ENCODE measurements around the gene GAPT.

Gene GAPT

DNA sequence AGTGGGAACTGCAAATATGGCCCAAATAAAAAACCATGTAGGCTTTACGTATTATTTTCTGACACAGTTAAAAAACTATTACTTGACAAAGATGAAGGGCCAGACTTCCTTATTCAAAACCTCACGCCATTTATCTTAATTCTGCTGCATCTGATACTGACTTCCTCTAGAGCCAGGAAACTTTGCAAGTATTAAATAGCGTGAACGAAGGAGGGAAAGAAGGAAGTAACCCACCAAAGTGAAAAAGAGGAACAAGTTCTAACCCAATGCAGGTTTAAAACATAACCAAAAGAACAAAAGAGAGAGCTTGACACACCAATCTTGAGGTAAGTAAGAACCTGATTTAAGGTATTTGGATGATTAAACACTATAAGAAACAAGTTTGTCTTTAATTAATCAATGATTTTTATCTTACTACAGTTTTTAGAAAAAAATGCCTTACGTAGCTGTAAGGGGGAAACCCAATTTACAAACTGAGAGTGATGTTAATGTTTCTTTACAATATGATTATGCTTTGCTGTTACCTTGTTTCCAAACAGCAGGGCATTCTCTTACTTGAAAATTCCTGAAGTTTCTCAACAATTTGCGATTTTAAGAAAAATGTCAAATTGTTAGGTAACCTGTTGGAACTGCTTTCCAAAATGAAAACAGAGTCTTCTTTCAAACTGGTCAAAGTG lies at the start of gene GAPT:
Gene GAPT (plus strand): TSS at position 220 of the 677 bp plus-strand sequence. CDS start 3,102 bp downstream, outside the sequence.
- DNase-seq, result no peak

DNA sequence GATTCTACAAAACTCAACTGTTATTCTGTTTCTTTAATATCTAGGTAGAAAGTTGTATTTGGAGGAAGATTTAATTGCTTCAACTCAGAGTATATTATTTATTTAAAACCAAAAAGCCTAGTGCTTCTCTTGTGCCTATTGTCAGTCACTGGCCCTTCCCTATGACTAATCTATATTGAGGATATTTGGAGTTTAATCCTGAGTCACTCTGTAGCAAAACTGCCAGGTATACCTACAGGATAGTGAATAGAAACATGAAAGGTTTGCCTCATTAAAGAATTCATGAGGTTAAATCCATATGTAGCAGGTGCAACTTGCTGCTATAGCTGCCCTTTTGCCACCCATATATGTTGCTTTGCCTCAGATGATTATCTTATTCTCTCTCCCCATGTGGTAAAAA lies 46.4 kb upstream of the GAPT start:
- no peak for DNase-seq

GRCh38 chr5:58446024-58446423 lies 45.2 kb upstream of the GAPT start:
- no peak for DNase-seq

- DNase-seq, result no peak
Observed at GRCh38 chr5:58447226-58447625, 44.0 kb upstream of the GAPT start.

GRCh38 chr5:58450018-58450417 lies 41.2 kb upstream of the GAPT start:
- DNase-seq, result no peak

DNA sequence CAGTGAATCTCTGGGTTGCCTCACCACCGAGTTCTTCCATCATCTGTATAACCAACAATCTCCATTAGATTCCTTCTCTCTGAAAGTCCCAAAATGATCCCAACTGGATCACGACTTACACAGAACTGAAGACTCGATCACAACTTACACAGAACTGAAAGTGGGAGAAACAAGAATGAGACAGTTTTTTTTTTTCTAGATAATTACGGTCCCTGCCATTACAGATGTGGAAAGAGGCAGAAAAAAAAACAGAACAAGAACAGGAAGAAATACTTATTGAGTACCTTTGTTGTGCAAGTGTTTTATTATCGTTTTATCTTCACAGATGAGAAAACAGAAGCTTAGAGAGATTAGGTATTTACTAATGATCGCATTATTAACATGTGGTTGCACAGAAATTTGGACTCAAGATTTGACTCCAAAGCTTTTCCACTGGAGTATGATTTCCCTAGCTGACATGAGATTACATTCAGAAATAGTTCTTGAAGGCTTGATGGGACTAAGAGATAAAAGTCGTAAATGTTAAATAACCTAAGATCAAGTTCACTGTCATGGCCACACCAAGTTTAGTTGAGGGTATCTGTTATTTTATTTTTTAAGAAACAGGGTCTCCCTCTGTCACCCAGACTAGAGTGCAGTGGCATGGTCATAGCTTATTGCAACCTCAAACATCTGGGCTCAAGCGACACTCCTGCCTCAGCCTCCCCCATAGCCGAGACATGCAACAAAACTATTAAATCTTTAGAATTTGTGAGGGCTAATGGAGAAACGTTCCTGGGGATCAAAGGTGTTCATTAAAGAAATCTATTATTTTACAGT lies 40.2 kb upstream of the GAPT start:
- DNase-seq, result no peak

DNA sequence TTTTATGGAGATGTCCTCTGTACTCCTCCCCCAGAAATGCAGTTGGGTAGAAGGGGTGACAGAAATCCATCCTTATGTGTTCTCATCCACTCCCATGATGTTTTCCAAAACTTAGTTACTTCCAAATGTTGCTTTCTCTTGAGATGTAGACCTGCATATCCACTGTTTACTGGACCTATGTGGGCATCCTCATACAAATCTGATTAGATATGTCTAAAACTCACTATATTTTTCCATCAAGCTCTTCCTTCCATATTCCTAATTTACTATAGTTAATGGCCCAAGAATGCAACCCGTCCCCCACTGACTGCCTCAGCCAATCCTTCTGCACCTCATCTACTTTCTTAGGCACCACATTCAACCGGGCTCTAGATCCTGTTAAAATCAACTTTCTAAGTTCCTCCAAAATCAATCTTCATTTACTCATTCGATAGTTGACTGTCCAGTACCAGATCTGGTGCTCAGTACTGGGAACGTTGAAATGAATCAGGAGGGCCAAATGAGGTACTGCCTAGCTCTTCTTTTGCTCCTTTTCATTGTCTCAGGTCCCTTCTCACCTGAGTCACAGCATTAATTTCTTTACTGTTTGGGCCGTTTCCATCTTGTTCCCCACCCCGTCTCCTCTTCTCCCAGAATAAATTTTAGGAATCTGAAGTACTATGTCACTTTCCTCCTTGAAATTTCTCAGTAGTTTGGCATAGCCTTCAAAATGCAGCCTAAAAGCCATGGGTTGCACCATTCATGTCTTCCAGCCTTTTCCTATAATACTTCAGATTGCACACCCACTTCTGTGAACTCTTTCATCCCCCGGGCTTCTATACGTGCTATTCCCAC lies 39.3 kb upstream of the GAPT start:
- no peak for DNase-seq

DNA sequence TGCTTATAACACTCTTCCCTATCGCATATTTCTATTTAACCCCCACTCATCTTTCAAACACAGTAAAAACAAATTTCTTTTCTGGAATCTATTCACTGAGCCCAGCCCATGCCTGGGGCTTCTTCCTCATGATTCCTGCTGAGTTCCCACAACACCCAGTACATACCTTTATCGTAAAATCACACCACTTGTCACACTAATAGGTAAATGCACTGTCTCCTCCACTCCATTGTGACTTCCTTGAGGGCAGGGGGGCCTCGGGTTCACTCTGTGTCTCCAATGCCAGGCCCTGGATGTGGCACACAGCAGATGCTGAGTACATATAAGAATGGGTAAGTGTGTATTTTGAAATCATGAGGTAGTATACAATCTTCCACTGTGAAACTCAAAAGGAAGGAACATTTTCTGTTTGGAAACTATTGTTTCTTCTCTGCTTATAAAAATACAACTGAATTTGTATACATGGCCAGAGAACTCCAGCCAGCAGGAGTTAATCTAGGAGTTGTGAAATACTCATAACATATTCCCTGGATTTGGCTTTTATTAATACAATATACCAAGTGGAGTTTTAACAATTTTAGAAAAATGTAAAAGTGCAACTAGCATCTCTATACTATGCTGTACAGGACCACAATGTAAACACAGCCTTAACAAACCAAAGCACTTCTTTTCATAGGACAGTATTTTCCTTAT lies 38.5 kb upstream of the GAPT start:
- no peak for DNase-seq

DNA sequence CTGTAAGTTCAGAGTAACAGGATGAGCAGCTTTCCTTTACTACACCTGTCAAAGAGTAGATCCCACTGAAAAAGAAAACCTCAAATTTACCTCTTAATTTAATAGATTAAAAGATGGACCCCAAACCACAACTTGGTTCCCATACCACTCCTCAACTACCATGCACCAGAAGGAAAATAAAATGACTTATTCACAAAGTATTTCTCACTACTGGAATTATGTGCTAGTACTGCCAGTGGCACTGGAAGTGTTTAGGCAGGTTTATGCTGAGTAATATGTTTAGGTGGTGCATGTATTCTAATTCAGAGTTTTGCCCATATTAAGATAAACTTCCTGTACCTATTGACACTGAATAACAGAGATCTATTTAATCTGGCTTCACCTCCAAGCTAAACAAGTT lies 37.9 kb upstream of the GAPT start:
- DNase-seq, result no peak

DNA sequence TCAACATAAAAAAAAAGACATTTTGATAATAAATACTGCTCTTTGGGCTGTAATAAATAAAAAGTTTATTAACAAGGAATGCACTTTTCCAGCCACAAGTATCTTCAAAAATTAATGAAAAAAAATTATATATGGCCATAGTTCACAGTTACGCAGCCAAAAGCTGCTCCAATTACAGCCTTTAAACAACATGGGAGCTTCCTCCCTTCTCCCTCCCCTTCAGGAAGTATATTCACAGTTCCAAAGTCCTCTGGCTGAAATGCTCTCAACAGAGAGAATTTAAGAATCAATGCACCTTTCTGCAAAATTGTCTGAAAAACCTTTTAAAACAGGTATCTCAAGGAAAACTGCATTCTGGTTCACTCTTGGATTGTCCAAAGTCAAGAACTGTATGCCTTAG lies 37.2 kb upstream of the GAPT start:
- no peak for DNase-seq

- no peak for DNase-seq
Observed at GRCh38 chr5:58455066-58455465, 36.2 kb upstream of the GAPT start.

DNA sequence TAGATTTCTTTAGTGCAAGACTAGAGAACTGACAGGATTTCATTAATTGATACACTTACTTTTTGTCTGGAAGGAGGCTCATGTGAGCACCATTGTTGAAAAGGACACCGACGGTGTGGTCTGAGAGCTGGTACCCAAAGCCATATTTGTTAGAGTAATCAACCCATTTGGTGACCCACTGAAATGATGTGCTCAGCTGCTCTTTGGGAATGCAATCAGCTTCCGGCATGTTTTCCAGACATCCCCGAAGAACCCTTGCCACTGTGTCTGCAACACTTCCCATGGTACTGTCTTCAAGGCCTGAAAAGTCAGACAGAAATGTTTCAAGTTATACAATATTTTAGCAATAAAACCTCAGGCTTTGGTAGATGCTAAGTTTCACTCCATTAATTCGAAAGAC lies 35.8 kb upstream of the GAPT start:
- no peak for DNase-seq

DNA sequence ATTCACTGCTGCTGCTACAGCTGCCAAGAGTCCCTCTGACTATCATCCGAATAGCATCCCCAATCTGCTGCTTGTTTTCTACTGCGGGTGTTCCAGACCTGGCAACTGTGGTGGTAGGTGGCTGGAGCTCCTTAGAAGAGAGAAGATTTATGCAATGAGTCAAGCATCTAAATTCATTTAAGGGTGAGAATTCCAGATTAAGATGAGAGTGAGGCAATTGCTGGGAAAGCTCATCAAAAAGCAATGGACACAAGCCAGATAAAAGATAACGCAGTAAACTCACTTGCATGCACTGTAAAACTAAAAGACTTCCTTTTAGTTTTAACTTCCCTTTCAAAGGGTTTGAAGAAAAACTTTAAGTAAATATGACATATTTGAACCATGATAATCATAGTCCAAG lies 35.2 kb upstream of the GAPT start:
- DNase-seq, result no peak

DNA sequence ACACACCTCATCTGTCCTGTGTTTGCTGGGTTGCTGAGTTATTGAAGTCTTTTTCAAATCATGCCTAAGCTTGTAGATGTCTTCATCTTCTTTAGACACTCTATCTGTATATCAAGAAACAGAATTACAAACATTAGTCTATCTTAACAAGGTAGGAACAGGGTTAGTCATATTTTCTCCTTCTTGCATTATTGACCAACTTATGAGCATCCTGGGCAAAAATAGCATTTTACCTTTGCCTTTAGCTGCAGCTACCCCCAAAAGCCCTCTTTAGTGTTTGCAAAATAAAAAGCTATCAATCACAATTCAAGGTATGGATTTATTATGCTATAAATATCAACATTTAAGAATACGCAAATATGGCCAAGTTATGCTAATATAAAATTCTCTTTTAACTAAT lies 34.7 kb upstream of the GAPT start:
- no peak for DNase-seq

DNA sequence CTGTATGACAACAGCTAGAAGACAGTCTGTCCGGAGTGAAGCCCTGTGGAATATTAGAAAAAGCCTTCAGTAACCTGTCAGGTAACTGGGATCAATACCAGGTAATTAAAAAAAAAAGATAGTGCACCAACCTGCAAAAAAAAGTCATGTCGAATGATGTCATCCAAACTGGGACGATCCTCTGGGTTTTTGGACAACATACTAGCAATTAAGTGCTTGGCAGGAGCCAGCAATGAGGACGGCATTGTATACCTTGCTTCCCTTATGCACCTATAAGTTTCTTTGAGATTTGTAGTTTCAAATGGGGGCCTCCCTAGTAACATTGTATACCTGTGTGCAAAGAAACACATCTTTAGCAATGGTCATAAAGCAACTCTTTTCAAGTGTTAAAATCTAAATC lies 34.2 kb upstream of the GAPT start:
- no peak for DNase-seq

- no peak for DNase-seq
Observed at GRCh38 chr5:58458141-58458742, 33.0 kb upstream of the GAPT start.

GRCh38 chr5:58458743-58459145 lies 32.5 kb upstream of the GAPT start:
- no peak for DNase-seq

GRCh38 chr5:58459146-58460001 lies 31.9 kb upstream of the GAPT start:
- peak in 12 of 56 donors; percentile 10 to 52 (median 36) for DNase-seq

DNA sequence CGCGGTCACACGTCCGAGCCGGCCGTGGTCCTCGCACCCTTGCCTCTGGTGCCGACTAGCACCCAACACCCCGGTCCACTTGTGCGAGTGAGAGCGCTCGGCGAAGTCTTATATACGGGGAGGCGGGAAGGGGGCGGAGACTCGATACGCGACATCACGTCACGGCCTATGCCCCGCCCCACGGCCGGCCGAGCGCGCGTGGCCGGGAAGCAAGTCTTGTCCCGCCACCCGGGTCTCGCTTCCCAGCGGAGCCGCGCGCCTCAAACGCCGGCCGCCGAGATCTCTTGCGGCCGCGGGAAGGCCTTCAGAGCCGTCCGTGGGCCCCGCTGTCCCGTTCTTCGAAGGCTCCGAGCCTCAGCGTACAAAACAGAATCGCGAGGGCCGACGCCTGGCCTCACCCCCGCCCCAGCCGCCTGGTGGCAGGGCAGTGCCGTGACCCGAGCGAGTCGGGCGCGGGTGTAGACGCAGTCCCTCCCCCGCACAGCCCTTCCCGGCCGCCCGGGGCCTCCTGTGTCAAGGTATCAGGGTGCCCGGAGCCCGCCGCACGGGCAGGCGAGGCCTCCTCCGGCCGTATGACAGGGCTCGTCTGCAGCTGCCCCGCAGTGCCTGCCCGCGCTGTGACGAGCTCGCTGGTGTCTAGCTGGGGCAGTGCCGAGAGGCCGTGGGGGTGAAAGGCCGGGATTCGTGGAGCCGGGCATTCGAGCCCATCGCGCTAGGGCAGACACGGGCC lies 31.1 kb upstream of the GAPT start, which contains the start of gene PLK2:
Gene PLK2 (minus strand): TSS at position 85 of the 730 bp plus-strand sequence. CDS start 127 bp downstream, outside the sequence.
- DNase-seq, result peak; percentile 72 to 98 (median 91)

Data from amygdala (tissue), 56 donors.